Measurements from ENCODE around the gene UPB1. TPM values are rescaled to one million over a fixed set of nuclear protein-coding genes. Genes with fewer than 3 reads are reported as not detected.

UPB1 gene
- under 1 TPM in 1 of 5 donors, not detected in 4; 0.73 TPM for total RNA-seq
- under 1 TPM in 1 of 3 donors, not detected in 2; 0.35 TPM for polyA plus RNA-seq
- long read RNA-seq, donor 1, result 0 reads
- long read RNA-seq, donor 2, result 0 reads
- long read RNA-seq, donor 3, result 0 reads
- long read RNA-seq, donor 4, result 0 reads
- long read RNA-seq, donor 5, result 0 reads
- long read RNA-seq, donor 6, result 0 reads
- long read RNA-seq, donor 7, result 0 reads
- long read RNA-seq, donor 8, result 0 reads
- long read RNA-seq, donor 9, result 0 reads
- long read RNA-seq, donor 10, result 0 reads

DNA sequence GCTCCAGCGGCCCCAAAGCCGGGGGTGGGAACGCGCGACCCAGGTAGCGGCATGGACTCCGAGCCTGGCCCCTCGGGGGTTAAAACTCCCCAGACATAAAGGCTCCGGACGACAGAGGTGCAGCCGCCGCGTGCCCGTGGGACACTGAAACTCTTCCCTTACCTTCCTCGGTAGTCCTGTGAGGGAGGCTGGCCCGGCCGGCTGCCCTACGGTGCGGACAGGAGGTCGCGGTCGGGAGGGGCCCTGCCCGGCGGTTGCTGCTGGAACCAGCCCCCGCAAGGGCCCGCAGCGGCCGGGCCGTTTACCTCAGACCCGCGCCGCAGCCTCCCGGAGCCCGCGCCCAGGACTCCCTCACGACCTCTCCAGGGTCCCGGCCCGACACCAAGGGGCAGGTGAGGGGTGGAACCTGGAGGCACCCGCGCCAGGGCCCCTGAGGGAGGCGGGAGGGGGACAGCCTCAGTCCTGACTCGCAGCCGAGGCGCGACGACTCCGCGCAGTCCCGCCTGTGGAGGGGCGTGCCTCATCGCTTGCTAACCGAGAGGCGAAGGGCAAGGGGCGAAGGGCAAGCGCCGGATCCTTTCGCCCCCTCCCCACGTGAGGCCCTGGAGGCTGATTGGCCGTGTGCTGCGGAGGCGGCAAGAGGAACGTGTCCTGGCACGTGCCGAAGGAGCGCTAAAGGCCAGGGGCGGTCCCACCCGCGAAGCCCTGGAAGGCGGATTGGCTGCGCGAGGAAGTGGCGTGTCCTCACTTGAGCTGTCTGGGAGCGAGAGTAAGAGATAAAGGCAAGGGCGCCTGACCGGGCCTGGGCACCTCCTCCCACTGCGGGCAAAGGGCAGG, at the start of gene UPB1:
Gene UPB1, plus strand, starts transcription at position 805 of the 837 bp plus-strand sequence. CDS start 72 bp downstream, outside the sequence.
- peak in 1 of 2 donors; percentile 60 for DNase-seq
- Histone ChIP-seq H3K27me3 (peaks cover 0 to 21% (median 15%) of the 10 kb centered on the region in 3 donors), H3K4me3 (peak within 1 kb of the TSS; percentile 30 to 44 (median 31)), H3K36me3 (no peaks in the 10 kb centered on the region), H3K9me3 (no peaks in the 10 kb centered on the region), H3K27ac (no peak within 1 kb of the TSS), H3K4me1 (peaks cover 13 to 16% (median 14%) of the 10 kb centered on the region in 4 donors)
- 25 to 52% (median 37%) methylated on average over 46 to 76 of the region's 76 CpGs for WGBS, 5 donors
- intact Hi-C loops (cut with DNase I; ENCODE audit: low total_unique reads), result no loop called here
- TF ChIP-seq POLR2A (IDR thresholded peaks at IDR 0.05), result no peak
- TF ChIP-seq EP300 (IDR thresholded peaks at IDR 0.05), result no peak
- no peak for TF ChIP-seq CTCF (IDR thresholded peaks at IDR 0.05)
- no peak for TF ChIP-seq POLR2AphosphoS5 (IDR thresholded peaks at IDR 0.05)

DNA sequence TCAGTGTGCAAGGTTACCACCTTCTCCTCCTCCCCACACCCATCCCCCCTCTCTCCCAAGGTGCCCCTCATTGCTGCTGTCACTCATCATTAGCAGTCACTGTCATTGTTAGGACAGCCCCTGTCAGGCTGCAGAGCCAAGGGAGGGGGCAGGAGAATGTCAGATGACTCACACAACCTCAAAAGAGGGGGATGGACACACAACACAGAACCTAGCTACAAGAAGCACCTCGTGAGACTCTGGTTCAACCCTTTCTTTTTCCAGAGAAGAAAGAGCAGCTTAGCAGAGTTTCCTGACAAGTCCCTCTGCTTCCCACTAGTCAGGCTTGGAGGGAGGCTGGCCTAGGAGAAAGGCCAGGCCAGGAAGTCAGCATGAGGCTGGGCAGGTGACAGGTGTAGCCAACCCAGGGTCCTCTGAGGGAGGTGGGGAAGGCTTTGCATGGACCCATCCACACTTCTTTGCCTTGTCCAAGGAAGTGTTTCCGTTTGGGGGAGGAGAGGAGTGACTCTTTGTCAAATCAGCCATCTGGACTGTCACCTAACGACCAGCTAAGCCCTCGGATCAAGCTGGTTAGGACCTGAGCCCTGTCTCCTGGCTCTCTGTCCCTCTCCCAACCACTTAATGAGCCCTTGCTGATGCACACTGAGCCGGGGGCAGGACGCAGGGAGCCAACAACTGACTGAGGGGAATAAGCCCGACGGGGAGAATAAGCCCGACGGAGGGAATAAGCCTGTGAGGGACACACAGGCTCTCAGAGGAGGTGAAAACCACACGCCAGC, 49.5 kb upstream of the UPB1 start:
- intact Hi-C loops (cut with DNase I; ENCODE audit: low total_unique reads), result no loop called here
- Histone ChIP-seq H3K36me3 (peaks cover 0 to 17% (median 14%) of the 10 kb centered on the region in 4 donors), H3K4me3 (no peak overlapping the region), H3K27ac (no peak overlapping the region), H3K27me3 (no peaks in the 10 kb centered on the region), H3K9me3 (no peaks in the 10 kb centered on the region), H3K4me1 (no peaks in the 10 kb centered on the region)
- WGBS, 5 donors, result 79 to 84% (median 81%) methylated on average over 11 of the region's 11 CpGs
- DNase-seq, result no peak
- TF ChIP-seq POLR2AphosphoS5 (IDR thresholded peaks at IDR 0.05) (no peak), EP300 (IDR thresholded peaks at IDR 0.05) (no peak), CTCF (IDR thresholded peaks at IDR 0.05) (no peak), POLR2A (IDR thresholded peaks at IDR 0.05) (no peak)

GRCh38 chr22:24446260-24446611, 48.9 kb upstream of the UPB1 start:
- intact Hi-C loops (cut with DNase I; ENCODE audit: low total_unique reads), result no loop called here
- Histone ChIP-seq H3K36me3 (peaks cover 0 to 12% (median 11%) of the 10 kb centered on the region in 4 donors), H3K4me3 (no peak overlapping the region), H3K27me3 (no peaks in the 10 kb centered on the region), H3K4me1 (no peaks in the 10 kb centered on the region), H3K27ac (no peak overlapping the region), H3K9me3 (no peaks in the 10 kb centered on the region)
- no peak for DNase-seq
- 82 to 94% (median 90%) methylated on average over 3 of the region's 3 CpGs for WGBS, 5 donors
- TF ChIP-seq EP300 (IDR thresholded peaks at IDR 0.05), result no peak
- TF ChIP-seq POLR2A (IDR thresholded peaks at IDR 0.05), result no peak
- TF ChIP-seq CTCF (IDR thresholded peaks at IDR 0.05), result no peak
- TF ChIP-seq POLR2AphosphoS5 (IDR thresholded peaks at IDR 0.05), result no peak

- intact Hi-C loops (cut with DNase I; ENCODE audit: low total_unique reads), result no loop called here
- WGBS, 5 donors, result 45 to 82% (median 69%) methylated on average over 1 of the region's 1 CpG
- Histone ChIP-seq H3K27ac (no peak overlapping the region), H3K36me3 (no peaks in the 10 kb centered on the region), H3K9me3 (peaks cover 0 to 4% (median 0%) of the 10 kb centered on the region in 4 donors), H3K27me3 (no peaks in the 10 kb centered on the region), H3K4me3 (no peak overlapping the region), H3K4me1 (peaks cover 0 to 3% (median 0%) of the 10 kb centered on the region in 4 donors)
- peak in 1 of 2 donors; percentile 82 for DNase-seq
- TF ChIP-seq EP300 (IDR thresholded peaks at IDR 0.05), result no peak
- TF ChIP-seq CTCF (IDR thresholded peaks at IDR 0.05), result no peak
- TF ChIP-seq POLR2A (IDR thresholded peaks at IDR 0.05), result no peak
- no peak for TF ChIP-seq POLR2AphosphoS5 (IDR thresholded peaks at IDR 0.05)
Measured at GRCh38 chr22:24450610-24451009, 44.5 kb upstream of the UPB1 start.
